ENCODE data around the gene GABRG3.

DNA sequence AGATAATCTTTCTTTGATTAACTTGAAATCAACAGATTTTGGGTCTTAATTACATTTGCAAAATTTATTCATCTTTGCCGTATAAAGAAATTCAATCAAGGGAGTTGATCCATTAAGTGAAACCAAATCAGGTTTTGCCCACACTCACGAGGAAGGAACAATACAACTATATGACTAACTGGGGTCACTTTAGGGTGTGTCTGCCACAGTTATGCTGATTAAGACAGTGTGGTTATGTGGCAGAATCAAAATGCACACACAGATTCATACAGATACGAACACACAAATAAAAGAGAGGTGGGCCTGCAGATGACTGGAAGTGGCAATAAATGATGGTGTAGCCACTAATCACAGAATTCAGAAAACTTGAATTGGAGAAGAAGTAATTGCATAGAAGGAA, 543.5 kb downstream of the GABRG3 start:
- no peak for TF ChIP-seq POLR2AphosphoS5 (IDR thresholded peaks at IDR 0.05; ENCODE audit: low read depth, low read length)
- no peak for TF ChIP-seq SIN3A (IDR thresholded peaks at IDR 0.05; ENCODE audit: borderline replicate concordance, insufficient read depth, low read length)
- TF ChIP-seq, protein P1, sequence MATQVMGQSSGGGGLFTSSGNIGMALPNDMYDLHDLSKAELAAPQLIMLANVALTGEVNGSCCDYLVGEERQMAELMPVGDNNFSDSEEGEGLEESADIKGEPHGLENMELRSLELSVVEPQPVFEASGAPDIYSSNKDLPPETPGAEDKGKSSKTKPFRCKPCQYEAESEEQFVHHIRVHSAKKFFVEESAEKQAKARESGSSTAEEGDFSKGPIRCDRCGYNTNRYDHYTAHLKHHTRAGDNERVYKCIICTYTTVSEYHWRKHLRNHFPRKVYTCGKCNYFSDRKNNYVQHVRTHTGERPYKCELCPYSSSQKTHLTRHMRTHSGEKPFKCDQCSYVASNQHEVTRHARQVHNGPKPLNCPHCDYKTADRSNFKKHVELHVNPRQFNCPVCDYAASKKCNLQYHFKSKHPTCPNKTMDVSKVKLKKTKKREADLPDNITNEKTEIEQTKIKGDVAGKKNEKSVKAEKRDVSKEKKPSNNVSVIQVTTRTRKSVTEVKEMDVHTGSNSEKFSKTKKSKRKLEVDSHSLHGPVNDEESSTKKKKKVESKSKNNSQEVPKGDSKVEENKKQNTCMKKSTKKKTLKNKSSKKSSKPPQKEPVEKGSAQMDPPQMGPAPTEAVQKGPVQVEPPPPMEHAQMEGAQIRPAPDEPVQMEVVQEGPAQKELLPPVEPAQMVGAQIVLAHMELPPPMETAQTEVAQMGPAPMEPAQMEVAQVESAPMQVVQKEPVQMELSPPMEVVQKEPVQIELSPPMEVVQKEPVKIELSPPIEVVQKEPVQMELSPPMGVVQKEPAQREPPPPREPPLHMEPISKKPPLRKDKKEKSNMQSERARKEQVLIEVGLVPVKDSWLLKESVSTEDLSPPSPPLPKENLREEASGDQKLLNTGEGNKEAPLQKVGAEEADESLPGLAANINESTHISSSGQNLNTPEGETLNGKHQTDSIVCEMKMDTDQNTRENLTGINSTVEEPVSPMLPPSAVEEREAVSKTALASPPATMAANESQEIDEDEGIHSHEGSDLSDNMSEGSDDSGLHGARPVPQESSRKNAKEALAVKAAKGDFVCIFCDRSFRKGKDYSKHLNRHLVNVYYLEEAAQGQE (IDR thresholded peaks at IDR 0.05; ENCODE audit: insufficient read depth in 1 of 2, low read depth in 2 of 2, low read length in 2 of 2), result no peak
- no peak for TF ChIP-seq TAF1 (IDR thresholded peaks at IDR 0.05; ENCODE audit: borderline replicate concordance, insufficient read depth, low read length)
- TF ChIP-seq FOXP2 (optimal IDR thresholded peaks at IDR 0.05; ENCODE audit: borderline replicate concordance, extremely low read depth, extremely low read length, insufficient read depth), result no peak

Data from PFSK-1 (cell line).